NCI-H82 (cell line): ENCODE data around the gene DOK3.

ENCODE experiments used
- DNase-seq: peaks from one replicate; lab custom pipeline; 2025; lab: John Stamatoyannopoulos, UW

Gene DOK3

DNA sequence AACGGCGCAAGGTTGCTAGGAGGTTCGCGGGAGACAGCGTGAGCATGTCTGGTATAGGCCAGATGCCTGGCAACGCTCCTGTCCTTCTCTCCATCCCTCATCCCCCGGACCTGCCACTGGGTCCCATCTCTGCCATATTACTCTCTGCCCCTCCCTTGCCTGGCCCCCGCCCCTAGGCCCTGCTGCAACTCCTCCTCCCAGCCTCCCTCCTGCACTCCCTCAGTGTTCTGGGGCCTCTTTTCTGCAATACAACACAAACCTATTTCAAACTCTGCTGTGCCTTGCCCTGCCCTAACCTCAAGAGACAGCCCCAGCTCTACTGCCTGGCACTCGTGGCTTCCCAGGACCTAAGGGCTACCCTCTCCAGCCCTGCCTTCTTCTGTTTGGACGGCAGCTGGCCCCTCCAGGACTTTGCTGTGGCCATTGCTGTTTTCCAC lies 27.2 kb downstream of the DOK3 start:
- DNase-seq = no peak

DNA sequence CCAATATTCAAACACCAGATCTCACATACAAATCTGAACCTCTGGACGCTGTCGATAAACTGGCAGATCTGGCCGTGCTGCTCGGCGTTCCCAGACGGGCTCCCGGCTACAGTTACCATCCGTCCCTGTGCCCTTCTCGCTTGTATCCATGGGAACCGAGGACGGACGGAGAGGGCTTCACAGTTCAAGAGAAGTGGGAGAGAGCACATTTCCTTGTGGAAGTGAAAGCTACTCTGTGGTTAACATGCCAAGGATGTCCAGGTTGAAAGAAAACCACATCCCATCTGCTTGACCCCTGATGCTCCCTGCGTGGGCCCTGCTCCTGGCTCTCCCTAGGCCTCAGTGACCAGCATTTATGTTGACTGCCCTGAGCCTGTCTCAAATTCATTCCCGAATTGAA lies 29.9 kb downstream of the DOK3 start:
- DNase-seq = no peak

DNA sequence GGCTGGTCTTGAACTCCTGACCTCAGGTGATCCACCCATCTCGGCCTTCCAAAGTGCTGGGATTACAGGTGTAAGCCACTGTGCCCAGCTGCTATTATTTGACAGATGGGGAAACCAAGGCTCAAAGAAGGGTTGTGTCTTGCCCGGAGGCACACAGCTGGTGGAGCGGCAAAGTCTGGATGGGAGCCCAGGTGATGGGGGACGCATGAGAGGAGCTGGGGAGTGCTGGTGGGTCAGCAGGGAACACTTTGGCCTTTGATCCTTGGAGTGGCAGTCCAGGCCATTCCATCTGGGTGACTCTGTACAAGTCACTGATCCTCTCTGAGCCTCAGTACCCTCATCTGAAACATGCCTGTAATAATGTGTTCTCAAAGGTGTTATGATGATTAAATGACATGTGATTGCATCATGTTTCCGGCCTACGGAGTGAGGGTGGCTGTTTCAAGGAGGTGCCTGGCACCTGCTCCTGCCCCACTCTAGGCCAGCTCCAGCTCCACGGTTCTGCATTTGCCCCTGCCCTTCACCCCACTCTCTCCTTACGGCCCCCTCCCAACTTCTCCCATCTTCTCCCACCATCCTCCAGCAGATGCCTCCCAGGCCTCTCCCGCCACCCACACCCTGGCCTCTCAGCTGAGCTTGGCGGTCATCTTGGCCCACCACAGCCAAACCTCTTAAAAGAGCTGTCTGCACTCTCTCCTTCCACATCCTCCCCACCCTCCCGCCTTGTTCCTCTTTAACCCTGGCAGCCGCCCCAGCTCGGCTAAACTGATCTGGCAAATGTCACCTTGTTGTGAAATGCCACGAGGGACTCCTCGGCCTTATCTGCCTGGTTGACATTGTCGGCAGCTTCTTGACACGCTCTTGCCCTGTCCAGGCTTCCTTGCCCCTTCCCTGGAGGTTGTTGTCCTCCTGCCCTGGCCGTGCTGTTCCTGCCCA lies 30.6 kb downstream of the DOK3 start:
- DNase-seq = no peak

DNA sequence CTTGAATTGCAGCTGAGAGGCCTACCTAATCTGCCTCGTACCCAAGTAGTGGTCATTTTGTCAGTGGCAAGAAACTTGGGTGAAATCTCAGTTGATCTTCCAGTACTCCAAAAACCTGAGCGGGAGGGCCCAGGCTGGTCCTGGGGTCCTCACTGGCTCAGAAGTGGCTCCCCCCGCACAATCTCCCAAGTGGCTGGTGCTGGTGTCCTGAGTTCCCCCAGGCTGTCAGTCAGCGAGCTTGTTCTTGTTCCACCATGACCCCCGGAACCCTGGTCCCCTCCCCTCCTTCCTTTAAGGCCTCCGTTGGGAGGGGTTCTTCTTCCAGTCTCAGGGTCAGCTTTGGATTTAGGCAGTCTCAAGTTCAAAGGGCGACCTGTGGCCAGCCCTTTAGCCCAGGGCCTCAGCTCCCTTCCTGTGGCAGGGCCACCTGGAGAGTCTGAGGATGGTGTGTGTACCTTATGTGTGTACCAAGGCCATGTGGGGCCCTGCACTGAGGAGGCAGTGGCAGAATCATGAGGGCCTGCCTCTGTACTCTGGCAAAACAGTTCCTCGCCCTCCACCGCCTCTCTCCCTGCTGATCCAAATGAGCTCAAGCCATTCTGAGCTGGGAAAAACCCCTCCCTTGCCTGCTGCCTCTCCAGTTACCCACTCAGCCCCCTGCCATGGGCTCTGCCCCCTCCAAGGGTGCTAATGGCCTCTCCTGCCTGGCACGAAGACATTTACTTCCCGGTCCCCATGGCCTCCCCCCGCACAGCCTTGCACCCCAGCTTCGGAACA lies 31.7 kb downstream of the DOK3 start:
- no peak for DNase-seq

DNA sequence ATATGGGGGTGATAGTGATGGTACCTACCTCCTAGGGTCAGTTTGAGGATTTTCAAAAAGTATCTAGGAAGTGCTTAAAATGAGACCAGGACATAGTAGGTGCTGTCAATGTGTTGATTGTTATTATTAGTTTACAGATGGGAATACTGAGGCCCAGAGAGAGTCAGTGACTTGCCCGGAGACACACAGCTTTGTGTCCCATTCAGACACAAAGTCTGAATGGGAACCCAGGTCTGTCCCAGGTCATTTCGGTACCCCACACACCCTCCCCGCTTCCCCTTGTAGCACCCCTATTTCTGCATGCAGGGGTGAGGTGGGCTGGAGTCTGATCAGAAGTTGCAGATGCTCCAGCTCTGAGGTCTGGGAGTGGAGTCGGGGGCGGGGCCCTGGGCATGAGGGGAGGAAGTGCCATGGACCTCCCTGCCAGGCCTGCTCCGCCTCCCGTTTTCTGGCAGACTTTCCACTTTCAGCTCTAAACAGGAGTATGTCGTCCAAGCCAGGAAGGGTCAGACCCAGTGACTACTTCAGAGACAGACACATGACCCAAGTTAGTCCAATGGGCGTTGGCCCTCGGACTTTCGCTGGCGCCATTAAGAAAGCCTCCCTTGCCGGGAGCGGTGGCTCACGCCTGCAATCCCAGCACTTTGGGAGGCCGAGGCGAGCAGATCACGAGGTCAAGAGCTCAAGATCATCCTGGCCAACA lies 32.9 kb downstream of the DOK3 start:
- DNase-seq = no peak

DNA sequence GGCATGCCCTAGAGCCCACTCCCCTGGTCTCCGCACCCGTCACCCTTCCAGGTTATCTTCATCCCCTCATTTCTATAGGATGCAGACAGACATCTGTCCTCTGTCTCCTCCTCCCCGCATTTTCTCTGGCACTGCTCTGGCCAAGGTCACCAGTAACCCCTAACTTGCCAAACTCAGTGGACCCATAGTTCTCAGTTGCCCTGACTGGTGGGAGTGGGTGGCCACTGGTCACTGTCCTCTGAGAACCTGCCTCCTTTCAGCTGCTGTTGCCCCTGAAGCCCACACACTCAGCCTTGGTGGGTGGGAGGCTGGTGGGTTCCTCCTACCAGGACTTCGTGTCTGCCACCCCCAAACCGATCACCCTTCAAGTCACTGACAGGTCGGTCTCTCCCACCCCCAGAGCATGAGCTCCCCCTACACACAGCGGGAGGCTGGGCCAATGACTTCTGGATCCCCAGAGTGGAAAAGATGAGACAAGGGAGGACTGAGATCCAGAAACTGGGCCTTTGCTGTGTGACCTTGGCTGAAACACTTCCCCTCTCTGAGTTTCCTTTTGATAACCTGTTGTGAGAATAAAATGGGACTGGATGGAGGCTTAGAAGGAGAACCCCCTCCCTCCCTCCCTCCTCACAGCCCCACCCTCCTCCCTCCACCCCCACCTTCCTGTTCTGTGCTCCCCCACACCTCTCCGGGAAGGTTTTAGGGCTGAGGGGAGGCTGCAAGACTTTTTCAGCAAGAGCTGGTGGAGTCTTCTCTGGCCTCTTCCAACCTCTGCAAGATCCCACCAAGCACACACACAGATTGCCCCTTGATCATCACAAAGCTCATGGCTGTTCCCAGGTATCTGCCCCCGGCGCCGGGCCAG lies 33.8 kb downstream of the DOK3 start:
- no peak for DNase-seq

DNA sequence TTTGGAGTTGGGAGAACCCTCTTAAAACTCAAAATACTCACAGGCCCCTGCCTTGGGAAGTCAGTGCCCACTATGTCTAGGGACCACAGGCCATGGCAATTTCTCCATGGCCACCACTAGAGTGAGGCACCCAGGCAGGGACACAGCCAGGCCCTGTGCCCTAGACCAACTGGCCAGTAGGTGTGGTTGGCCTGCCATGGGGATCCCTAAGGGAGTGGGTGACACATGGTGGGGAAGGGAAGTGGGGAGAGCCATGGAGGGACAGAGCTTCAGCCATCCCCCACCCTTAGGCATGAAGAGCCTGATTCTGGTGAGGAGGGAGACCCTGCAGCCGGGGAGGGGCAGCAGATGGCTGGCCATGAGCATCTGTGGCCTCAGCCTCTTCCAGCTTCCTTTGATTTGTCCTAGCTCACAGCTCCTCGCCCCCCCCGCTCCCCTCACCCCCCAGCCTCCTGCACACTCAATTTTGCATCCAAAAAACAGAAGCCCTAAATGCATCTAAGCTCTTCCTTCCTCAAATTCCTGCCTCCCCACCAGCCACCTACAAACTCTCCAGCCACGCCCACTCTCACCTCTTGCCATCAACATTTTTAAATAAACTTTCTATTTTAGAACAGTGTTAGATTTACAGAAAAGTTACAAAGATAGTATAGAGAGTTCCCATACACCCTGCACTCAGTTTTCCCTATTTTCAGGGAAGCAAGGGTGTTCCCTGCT lies 34.6 kb downstream of the DOK3 start:
- peak; percentile 50 for DNase-seq

DNA sequence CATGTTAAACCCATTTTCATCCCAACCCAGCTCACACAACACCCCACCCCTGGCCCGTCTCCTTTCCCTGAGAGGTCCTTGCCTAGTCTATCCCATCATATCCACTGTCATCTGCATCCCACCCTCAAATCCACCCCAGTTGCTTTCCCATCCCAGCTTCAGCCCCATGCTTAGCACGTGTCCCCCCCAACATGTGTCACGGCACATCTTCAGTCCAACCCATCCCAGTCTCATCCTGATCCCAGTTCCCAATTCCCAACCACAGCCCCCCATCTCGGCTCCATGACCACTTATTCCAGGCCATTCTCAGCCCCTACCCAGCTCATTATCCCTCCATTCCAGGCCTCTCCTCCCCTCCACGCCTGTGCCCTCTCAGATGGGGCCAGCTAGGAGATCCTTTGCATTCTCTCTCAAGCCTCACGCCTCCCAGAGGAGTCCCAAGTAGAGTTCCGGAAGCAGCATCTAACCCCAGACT lies 35.6 kb downstream of the DOK3 start:
- DNase-seq = no peak

DNA sequence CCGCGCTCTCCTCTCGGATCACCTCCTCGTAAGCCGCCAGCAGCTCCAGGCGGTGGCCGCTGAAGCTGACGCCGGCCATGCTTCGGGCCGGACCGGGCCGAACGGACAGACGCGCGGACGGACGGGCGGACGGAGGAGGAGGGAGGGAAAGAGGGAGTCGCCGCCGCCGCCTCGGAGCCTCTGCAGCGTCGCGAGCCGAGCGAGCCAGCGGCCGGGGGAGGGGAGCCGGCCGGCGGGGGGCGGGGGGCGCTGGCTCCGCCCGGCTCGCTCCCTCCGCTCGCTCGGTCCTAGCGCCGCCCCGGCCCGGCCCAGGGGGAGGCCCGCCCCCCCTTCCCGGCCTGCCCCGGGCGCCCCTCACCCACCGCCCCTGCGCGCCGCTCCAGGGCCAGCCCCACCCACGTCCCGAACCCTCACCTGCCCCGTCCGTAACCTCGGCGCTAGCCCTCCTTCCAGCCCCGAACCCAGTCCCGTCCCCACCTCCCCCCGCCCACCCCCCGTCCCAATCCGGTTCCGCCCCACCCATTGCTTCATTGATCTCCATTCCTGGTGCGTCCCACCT lies 36.1 kb downstream of the DOK3 start, which contains the start of gene DBN1:
Gene DBN1, minus strand, starts transcription at position 192 of the 559 bp plus-strand sequence. Its CDS starts 113 bp downstream, at position 79.
- peak; percentile 77 for DNase-seq

DNA sequence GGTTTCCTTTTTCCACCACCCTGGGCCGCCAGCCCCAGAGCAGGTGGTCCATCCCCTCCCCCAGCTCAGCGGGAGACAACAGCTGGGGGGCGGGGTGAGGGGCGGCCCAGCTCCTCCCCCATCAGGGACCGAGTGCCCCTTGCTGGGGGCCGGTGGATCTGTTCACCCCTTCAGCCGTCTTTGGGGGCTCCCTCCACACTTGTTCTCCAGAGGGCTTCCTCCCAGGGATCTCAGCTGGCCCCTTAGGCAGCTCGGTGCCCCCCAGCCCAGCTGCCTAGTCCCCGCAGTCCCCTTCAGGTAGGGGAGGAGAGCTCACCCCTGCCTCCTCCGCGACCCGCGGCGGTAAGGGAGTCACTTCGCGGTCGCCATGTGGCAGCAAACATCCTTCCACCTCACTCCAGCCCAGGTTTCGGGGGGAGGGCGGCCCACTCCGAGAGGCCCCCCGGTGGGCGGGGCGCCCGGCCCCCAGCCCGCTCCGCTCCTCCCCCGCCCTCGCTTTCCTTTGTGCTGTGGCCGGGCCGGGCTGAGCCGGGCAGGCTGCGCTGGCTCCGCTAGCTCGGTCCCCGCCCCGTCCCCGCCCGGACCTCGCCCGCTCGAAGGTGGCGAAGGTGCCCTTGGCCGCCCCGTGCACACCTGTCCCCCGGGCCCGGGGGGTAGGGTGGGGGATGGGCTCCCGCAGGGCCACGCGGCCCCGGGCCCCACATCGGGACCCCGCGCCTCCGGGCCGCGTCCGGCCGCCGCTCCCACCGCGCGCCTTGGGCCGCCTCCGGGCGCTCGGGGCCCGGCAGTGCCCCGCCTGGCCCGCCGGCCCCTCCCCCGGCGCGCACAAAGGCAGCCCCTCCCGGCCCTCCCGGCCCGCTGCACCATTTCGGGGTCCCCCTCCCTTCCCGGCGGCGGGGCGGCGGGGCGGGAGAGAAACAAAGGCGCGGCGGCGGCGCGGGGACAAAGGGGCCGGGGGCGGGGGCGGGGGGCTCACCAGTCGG lies 36.9 kb downstream of the DOK3 start:
- peak; percentile 82 for DNase-seq

DNA sequence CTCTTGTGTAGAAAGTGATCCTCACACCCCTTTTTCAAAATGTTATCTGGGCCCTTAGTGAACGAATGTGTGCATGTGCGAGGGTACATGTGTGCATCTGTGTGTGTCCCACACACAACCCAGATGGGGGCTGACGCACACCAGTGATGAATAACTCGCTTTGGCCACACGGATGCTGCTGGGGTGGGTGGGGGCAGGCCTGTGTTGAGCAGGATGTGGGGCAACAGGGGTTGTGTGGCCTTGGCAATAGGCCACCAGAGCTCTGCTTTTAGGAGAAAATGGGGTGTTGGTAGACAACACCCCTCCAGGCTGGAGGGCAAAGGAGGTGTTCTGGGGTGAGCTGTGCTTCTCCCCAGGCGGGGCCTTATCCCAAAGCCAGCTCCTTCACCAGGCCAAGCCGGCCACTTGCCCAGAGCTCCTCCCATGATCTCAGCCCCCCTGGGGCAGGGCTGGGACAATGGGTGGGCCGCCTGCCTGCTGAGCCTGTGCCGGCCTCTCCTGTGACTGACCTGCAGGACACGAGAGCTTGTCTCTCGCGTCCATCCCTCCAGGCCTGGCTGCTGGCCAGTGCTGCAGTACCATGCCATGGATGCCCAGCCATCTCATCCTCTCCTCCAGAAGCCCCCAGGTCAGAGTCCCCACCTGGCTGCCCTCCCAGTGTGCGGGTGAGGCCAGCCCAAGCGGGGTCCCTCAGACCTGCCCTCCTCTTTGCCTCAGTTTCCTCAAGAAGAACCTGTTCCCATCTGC lies 37.8 kb downstream of the DOK3 start:
- no peak for DNase-seq

DNA sequence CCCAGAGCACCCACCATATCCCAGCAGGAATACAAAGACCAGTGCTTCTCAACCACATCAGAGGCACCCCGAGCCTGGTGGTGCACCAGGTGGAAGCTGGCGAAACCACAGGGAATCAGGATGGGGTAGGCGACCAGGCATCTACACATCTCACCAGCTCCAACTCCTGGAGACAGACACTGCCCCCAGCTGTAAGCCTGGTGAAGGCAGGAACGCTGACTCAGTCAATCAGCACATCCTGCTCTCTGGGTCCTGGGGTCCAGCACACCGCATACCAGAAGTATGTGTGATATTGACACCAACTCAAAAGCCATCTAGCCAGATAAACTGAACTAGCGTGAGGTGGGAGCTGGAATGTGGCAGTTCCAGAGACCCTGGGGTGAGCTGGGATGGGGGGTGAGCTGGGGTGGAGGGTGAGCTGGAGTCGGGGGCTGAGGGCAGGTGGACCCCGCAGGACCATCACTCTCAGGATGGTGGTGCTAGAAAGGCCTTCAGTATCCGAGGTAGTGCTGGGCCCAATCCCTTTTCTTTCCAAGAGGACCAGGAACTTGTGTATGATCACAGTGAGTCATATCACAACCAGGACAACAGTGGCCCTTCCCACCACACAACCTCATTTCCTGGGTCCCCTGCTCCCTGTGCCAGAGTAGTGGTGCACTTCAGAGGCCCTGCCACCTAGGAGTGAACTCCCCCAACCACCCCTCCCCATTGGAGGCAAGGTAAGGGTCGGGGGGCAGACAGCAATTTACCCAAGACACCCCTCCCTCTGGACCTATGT lies 38.7 kb downstream of the DOK3 start:
- DNase-seq = no peak

DNA sequence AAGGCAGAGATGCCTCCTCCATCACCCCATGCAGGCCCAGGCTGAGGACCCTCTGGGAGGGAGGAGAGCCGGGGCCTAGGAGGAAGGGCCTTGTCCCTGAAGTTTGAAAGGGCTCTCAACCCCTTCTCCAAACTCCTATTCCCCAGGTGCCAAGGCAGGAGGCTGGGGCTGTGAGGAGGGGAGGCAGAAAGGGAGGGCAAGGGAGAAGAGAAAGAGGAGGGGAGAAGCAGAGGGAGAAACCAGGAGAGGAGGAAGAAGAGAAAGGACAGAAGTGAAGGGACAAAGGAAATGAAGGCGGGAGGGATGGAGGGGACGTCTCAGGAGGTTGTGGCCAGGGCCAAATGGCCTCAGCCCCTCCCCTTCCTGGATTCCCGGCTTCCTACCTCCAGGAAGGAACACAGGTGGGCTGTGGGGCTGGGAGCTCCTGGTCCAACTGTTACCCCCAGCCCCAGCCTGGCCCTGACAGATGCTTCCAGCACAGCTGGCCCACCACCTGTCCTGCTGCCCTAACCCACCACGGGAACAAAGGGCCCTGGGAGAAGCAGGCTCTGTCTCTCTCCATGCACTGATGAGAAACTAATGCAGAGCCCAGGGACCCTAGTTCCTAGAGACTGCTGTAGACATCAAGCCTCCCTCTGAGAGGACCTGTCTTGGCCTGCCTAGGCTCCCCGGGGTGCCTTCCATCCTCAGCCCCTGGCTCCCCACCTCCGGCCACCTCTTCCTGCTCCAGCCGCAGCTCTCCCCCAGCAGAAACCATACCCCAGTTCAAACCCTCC lies 39.7 kb downstream of the DOK3 start:
- DNase-seq = peak; percentile 27

DNA sequence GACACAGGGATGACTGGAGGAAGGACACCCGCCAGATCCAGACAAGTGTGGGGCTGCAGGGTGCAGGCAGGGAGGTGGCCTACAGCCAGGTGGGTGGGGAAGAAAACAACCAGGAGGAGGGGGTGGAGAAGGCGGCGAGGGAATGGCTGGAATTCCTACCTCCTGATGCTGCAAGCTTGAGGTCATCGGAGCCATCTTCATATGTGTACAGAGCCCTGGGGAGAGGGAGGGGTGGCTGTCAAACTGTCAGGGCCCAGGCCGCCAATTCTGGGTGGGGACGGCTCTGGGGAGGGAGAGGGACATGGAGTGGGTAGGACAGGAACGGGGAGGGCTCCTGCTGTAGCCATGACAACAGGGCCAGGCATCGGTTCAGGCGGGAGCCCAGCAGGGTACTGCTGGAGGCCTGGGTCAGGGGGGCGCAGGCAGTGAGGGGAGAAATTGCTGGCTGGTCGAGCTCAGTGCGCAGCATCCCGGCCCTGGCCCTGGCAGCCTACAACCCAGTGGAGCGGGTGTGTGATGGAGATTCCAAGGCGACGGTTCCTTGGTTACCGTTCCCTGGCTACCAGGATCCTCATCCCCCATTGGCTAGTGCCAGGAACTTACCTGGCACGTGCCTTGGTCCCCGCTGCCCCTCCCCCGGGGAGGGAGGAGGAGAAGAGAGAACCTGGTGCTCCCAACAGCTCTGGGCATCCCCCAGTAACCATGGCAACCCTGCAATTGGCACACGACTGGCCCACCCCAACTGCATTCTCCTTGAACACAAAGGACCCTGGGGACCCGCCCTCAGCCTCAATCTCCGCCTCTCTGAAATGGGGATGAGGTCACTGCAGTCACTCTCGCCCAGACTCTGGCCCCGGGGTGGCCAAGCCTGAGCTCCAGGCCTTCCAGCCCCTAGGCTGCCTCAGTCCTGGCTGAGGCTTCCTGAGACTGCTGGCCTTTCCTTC lies 40.7 kb downstream of the DOK3 start:
- no peak for DNase-seq

DNA sequence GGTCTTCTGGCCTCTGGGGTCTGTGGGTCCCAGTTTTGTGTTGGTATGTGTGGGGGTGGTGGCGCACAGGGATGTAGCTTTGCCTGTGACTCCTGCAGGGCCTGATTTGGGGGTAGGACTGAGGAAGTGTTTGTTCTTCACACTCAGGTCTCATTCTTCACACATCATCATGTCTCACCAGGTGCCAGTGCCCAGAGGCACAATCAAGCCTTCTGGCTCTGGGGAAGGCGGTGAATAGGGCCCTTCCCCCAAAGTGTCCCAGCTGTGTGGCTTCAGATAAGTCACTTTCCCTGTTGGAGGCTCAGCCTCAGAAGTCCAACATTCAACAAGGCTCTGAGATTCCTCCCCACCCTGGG lies 41.3 kb downstream of the DOK3 start:
- no peak for DNase-seq

DNA sequence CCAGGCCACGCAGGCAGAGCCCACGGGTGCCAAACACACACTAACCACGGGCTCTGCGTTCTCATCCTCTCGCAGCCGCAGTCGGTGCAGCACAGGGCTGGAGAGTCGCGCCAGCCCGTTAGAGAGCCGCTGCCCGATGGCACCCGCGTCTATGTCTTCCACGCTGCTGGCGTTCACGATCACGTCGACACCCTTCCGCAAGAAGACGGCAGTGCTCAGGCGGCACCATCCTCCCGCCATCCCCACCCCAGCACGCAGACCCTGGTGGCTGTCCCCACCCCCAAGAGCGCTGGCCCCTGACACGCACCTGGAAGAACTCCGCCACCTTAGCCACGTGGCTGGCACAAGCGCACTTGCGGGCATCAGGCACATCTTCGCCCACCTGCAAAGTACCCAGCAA lies 42.2 kb downstream of the DOK3 start:
- no peak for DNase-seq
